ENCODE data around the gene THSD4.

Gene THSD4

DNA sequence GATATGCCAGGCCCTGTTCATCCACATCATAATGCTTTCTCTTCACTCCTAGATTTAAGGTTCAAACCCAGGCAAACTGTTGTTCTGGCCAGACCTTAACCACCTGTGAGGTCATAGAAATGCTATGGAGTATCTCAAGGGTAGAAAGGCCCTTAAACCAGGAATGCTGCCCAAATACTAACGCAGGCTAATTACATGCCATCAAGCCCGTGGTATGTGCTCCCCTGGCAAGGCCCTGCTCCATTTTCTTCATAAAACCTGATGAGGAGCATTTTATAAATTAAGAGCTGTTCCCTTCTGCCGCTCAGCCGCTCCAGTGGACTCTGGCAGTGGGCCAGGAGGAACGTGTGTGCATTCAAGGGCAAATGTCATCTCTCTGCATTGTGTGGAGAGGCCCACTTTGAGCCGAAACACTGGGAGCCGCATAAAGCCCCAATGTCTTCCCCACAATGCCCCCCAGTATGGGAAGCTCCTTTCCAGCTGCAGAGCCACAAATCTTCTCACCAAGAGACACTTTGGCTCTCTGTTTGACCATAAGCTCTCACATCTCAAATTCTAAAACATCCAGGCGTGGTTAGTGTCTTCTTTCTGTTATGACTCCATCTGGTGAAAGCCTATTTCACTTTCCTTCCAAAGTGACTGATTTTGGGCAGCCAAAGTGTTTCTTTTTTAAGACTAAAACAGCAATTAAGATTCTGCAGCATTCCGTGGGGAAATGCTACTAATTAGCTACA is 484.3 kb downstream of the THSD4 start:
- TF ChIP-seq, protein P1, sequence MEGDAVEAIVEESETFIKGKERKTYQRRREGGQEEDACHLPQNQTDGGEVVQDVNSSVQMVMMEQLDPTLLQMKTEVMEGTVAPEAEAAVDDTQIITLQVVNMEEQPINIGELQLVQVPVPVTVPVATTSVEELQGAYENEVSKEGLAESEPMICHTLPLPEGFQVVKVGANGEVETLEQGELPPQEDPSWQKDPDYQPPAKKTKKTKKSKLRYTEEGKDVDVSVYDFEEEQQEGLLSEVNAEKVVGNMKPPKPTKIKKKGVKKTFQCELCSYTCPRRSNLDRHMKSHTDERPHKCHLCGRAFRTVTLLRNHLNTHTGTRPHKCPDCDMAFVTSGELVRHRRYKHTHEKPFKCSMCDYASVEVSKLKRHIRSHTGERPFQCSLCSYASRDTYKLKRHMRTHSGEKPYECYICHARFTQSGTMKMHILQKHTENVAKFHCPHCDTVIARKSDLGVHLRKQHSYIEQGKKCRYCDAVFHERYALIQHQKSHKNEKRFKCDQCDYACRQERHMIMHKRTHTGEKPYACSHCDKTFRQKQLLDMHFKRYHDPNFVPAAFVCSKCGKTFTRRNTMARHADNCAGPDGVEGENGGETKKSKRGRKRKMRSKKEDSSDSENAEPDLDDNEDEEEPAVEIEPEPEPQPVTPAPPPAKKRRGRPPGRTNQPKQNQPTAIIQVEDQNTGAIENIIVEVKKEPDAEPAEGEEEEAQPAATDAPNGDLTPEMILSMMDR (IDR thresholded peaks at IDR 0.05; ENCODE audit: control insufficient read depth, extremely low read depth, insufficient read depth): no peak
- DNase-seq (ENCODE audit: low read depth): no peak
- H3K4me3 ChIP-seq (ENCODE audit: low read depth, low read length): no peak overlapping the region

DNA sequence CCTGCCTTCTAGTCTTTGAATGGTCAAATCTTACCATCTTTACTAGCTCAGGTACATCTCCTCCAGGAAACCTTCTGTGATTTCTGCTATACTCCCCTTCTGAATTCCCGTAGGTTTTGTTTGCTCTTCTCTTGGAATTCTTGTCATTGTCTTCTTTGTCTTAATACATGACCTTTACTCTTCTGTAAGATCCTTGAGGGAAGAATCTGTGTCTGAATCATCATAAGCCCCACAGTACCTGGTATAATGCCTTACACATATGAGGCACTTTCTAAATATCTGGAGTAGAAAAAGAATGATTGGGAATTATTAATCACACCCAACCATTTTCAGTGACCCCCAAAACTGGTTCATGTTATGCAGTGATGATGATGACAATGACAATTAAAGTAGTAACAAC is 485.0 kb downstream of the THSD4 start:
- DNase-seq (ENCODE audit: low read depth): no peak
- no peak overlapping the region for H3K4me3 ChIP-seq (ENCODE audit: low read depth, low read length)
- TF ChIP-seq, protein P1 (IDR thresholded peaks at IDR 0.05; ENCODE audit: control insufficient read depth, extremely low read depth, insufficient read depth): no peak

DNA sequence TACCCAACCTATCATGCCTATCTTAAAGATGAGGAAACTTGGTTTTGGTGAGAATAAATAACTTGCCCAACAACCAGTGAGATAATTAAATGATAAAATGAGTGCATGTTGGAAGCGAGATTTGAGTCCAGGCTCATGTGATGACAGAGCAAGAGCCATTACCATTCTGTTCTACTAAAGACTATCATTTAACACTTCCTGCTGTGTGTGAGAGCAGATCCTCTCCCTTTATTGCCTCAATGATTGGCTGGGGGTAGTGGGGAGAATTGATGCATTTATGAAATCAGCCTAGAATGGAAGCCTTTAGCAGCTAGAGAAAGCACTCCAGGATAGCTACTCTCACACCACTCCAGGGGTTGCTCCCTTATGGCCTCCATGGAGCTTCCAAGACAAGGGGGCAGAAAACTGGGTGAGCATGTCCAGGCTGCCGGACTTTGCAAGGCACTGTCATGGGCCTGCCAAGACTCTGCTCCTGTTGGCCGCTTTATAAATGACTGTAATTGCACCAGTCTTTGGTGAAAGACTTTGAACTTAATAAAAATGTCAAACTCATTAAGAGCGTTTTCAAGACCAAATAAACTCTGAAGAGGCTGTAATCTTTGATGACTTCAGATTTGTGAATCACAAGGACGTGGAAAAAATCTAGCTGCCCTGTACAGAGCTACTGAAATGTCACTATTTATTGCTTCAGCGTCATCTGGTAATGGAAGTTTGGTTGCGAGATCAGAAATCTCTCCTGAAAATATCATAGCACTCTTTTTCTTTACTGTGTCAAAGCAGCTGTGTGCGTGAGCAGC is 486.0 kb downstream of the THSD4 start:
- TF ChIP-seq, protein P1 (IDR thresholded peaks at IDR 0.05; ENCODE audit: control insufficient read depth, extremely low read depth, insufficient read depth): no peak
- DNase-seq (ENCODE audit: low read depth): no peak
- H3K4me3 ChIP-seq (ENCODE audit: low read depth, low read length): no peak overlapping the region

DNA sequence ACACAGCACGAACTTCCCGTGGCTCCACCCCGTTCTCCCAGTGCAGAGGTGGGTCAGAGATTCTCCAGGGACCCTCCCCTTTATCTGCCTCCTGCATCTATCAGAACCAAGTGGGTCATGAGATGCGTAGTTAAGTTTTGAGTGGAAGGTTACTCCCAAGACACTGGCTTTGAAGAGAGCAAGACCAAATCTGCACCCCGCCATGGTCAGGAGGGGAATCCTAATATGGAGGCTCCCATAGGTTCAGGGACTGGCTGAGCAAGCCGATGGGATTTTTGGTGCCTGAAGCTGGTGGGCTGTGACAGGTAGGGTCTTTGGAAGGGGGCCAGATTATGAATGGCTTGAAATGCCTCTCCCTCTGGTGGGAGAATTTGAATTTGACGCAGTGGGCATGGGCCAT is 488.1 kb downstream of the THSD4 start:
- DNase-seq (ENCODE audit: low read depth): no peak
- H3K4me3 ChIP-seq (ENCODE audit: low read depth, low read length): no peak overlapping the region
- TF ChIP-seq, protein P1 (IDR thresholded peaks at IDR 0.05; ENCODE audit: control insufficient read depth, extremely low read depth, insufficient read depth): no peak

DNA sequence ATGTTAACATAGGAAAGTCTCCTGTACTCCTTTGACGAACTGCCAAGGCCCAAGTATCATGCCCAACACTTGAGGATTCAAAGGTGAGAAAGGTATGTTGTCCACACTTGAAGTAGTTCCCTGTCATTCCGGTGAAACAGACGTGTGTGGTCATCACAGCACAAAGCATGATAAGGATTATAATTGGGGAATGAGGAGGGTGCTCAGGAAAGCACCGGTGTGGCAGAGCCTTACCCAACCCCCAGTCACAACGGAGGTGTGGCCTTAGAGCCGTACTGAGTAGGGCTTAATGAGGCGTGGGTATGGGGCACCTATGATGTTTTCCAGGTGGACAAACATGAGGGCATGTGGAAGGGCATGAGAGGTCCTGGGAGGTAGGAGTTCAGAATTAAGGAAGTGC is 492.1 kb downstream of the THSD4 start:
- TF ChIP-seq, protein P1 (IDR thresholded peaks at IDR 0.05; ENCODE audit: control insufficient read depth, extremely low read depth, insufficient read depth): no peak
- DNase-seq (ENCODE audit: low read depth): no peak
- no peak overlapping the region for H3K4me3 ChIP-seq (ENCODE audit: low read depth, low read length)

DNA sequence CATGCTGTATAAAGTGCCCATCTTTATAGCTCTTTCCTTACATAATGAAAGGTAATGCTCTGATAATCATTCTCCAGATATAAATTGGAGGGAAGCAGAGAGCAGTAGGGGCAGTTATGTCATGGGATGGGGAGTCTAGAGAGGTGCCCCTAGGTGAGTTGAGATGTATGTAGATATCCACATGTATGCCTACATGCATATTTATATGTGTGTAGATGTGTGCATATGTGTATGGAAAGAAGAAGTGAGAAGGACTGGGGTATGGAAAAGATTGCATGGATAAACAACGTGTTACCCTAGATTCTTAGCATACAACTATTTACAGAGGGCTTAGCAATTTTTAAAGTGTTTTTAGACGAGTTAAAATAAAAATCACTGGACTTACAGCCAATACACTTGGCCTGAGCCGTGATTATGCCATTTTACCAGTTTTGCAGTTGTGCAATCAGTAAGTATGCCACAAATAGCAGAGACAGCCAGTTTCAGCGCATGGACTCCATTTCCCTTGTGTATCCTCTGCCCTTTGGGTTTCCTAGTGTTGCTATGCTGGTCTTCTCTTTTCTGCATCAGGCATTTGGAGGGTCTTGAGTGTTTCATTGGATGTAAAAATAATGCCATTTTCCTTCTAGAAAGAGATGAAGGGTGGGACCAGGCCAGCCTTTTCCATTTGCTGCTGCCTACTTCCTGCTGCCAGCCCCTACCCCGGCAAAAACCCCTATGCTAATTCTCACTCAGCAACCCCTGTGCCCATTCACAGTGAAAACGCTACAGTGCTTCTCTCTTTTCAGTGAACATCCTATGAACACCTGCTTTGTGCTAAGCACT is 495.7 kb downstream of the THSD4 start:
- no peak for DNase-seq (ENCODE audit: low read depth)
- no peak overlapping the region for H3K4me3 ChIP-seq (ENCODE audit: low read depth, low read length)
- TF ChIP-seq, protein P1 (IDR thresholded peaks at IDR 0.05; ENCODE audit: control insufficient read depth, extremely low read depth, insufficient read depth): no peak
